Stimulated activated CD8-positive, alpha-beta memory T cell treated with anti-CD3 and anti-CD28 coated beads, Interleukin-15, amount 100 ng/mL, for 1 hour (primary cell): Measurements from ENCODE around the gene MTHFD1L.
"Not testable (repeated sequence)": the region's sequence is repeated elsewhere in the genome, so short reads cannot be mapped to it uniquely, and the experiment has no call there.

ENCODE experiments used
- DNase-seq: peaks from one replicate; pipeline ENCODE4 v3.0.0-alpha.2; 2020; ENCODE audit warnings: low read depth

MTHFD1L gene

GRCh38 chr6:151095538-151096254 lies 230.2 kb downstream of the MTHFD1L start:
- no peak for DNase-seq

GRCh38 chr6:151096255-151096612 lies 230.7 kb downstream of the MTHFD1L start:
- DNase-seq, result no peak

GRCh38 chr6:151096691-151097606 lies 231.4 kb downstream of the MTHFD1L start:
- DNase-seq, result no peak

GRCh38 chr6:151098166-151098565 lies 232.7 kb downstream of the MTHFD1L start:
- no peak for DNase-seq

- DNase-seq, result no peak
Measured at GRCh38 chr6:151100326-151100725, 234.8 kb downstream of the MTHFD1L start.

- no peak for DNase-seq
Measured at GRCh38 chr6:151101161-151101815, 235.8 kb downstream of the MTHFD1L start.

GRCh38 chr6:151101816-151102694 lies 236.6 kb downstream of the MTHFD1L start:
- no peak for DNase-seq

GRCh38 chr6:151103266-151103665 lies 237.8 kb downstream of the MTHFD1L start:
- no peak for DNase-seq

GRCh38 chr6:151107897-151108427 lies 242.5 kb downstream of the MTHFD1L start:
- DNase-seq, result no peak

- DNase-seq, result no peak
Measured at GRCh38 chr6:151108548-151108947, 243.0 kb downstream of the MTHFD1L start.

GRCh38 chr6:151109361-151109760 lies 243.9 kb downstream of the MTHFD1L start:
- no peak for DNase-seq

- no peak for DNase-seq
Measured at GRCh38 chr6:151109869-151110575, 244.5 kb downstream of the MTHFD1L start.

- DNase-seq, result no peak
Measured at GRCh38 chr6:151110576-151110905, 245.0 kb downstream of the MTHFD1L start.

- no peak for DNase-seq
Measured at GRCh38 chr6:151111670-151112069, 246.2 kb downstream of the MTHFD1L start.

- no peak for DNase-seq
Measured at GRCh38 chr6:151112130-151112529, 246.6 kb downstream of the MTHFD1L start.

- DNase-seq, result not testable (repeated sequence)
Measured at GRCh38 chr6:151112884-151113283, 247.4 kb downstream of the MTHFD1L start.

- DNase-seq, result no peak
Measured at GRCh38 chr6:151113641-151114040, 248.1 kb downstream of the MTHFD1L start.

GRCh38 chr6:151118461-151119123 lies 253.1 kb downstream of the MTHFD1L start:
- DNase-seq, result no peak

GRCh38 chr6:151119823-151120524 lies 254.5 kb downstream of the MTHFD1L start:
- no peak for DNase-seq

GRCh38 chr6:151121900-151122299 lies 256.4 kb downstream of the MTHFD1L start:
- no peak for DNase-seq
